ENCODE measurements around the gene TMED3. TPM values are rescaled to one million over a fixed set of nuclear protein-coding genes. Genes with fewer than 3 reads are reported as not detected.

Gene TMED3
- polyA plus RNA-seq (2013, experiment 1 of 2; ENCODE audit: insufficient read length): 135 TPM
- 130 TPM for polyA plus RNA-seq (2013, experiment 2 of 2; ENCODE audit: insufficient read length)

- peak; percentile 93 for DNase-seq
Measured at GRCh38 chr15:79310985-79311900, at the start of gene TMED3. TSS of gene TMED3 (plus strand) at chr15:79311112. CDS start at chr15:79311250, 138 bp downstream.

DNA sequence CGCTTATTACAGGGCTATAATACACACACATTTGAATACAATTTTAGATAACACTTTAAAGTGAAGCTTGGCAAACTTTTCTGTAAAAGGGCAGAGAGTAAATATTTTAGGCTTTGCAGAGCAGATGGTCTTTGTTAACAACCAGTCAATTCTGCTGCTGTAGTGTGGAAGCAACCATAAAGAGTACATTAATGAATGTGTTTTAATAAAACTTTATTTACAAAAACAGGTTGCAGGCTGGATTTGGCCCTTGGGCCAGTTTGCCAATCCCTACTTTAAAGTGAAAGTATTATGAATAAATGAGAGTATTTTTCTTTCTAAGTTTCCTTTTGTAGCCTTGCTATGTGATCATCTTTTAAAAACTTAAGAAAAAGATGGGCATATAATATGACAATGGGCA lies 49.1 kb upstream of the TMED3 start:
- DNase-seq: no peak

GRCh38 chr15:79265167-79265566 lies 45.7 kb upstream of the TMED3 start:
- DNase-seq: no peak

DNA sequence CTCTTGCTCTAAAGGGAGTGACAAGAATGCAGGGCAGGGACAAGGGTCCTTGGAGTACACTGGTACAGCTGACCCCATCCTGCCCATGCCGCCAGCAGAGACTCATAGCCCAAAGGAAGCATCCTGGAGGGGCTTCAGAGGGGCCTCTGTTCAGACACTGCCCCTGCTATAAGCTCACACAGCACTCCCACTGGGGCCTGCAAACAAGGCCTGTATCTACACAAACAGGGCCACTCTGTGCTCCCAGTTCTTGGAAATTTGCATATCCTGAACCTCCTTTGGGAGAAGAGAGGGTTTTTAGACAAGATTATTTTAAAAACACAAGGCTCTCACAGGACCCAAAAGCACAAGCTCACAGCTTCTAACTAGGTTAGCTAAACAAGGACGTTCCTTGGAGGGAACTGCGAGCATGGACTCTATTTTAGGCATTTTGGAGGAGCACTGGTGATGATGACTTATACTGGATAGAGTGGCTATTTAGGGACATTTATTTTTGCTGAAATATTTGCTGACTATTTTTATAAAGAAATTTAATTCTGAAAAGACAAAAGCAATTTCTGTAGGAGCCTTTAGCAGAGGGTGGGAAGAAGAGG lies 44.8 kb upstream of the TMED3 start:
- no peak for DNase-seq

GRCh38 chr15:79282371-79283251 lies 28.3 kb upstream of the TMED3 start, which contains the start of gene ANKRD34C:
TSS of gene ANKRD34C (plus strand) at chr15:79282722. CDS start at chr15:79293285, 10,563 bp downstream.
- no peak for DNase-seq

DNA sequence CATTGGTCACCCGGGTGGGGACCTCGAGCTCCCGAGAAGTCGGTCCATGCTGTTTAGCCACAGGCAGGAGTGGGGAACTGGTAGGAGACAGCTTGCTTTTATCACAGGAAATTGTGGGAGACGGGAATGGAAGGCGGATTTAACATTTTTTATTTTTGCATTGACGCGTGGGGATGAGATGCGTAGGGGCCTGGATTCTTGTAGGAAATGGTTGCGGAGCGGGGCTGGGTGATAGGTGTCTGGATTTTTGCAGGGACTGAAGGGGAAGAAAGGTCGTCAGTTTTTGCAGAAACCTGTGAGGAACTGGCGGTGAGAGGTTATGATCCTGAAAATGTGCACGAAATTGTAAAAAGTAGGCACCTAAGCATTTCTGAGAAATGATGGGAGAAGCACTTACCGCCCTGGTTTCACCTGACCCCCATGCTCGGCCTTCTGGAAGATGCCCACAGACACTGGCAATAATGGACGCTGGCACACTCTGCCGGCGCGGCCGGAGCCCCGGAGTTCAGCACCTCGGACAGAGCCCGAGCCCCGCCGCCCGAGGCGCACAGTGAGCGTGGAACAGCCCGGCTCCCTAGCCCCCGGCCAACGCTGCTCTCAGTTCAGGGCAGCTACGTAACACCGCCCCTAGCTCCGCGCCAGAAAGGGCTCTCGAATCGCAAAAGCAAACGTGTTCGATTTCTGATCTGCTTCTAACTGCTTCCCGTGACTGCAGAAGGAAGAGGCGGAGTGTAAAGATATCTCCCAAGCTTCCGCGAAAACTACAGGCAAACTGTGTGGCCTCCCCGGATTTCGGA lies 27.5 kb upstream of the TMED3 start:
- peak; percentile 50 for DNase-seq

GRCh38 chr15:79290642-79291275 lies 20.2 kb upstream of the TMED3 start:
- no peak for DNase-seq

DNA sequence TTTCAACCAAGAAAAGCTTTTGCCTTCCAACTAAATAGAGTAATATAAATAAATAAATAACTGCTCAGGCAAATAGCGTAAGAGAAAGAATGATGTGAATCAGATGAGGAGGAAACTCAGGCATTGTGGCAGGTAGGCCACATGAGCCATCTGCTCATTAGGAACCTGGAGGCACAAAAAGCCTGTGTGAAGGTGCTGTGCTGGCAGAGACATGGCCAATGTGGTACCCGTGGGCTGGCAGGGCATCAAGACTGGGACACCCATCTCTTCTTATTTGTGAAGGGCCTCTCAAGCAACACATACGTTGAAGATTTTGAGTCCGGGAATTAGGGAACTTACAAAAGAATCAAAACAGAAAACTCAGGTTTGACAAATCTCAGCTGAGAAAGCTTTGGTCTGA lies 18.9 kb upstream of the TMED3 start:
- DNase-seq: no peak

- DNase-seq: no peak
Measured at GRCh38 chr15:79294075-79294474, 16.8 kb upstream of the TMED3 start.

- no peak for DNase-seq
Measured at GRCh38 chr15:79296583-79296982, 14.3 kb upstream of the TMED3 start.

DNA sequence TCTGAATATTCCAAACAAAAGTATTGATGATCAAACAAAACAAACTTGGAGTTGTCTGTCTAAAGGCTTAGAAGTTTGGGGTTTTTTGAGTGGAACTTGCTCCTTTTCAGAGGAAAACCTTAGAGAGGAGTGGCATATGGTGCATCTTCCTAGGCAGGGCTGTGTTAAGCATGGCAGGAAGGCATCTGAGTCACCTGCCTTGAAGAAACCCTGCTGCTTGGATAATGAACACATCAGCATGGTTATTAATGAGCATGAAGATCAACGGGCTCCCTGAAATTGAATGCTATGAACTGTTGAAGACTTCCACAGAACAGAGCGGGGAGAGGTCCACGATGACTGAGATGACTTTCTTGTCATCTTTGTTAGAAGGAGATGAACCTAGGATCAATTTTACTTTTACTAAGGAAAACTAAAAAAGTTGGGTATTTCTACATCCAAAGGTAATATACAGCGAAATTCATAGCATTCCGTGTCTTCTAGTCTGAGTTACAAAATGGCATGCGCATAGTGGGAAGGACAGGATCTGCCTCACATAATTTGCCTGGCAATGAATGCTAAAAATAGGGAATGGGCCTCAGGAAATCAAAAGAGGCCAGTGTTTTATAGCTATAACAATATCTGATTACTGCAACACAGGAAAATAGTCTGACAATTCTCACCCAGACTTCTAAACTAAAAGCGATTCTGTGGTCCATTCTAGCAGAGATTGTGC lies 11.6 kb upstream of the TMED3 start:
- DNase-seq: no peak

- DNase-seq: no peak
Measured at GRCh38 chr15:79299841-79300235, 11.1 kb upstream of the TMED3 start.

GRCh38 chr15:79307251-79307650 lies 3.7 kb upstream of the TMED3 start:
- no peak for DNase-seq

GRCh38 chr15:79308874-79309273 lies 2.0 kb upstream of the TMED3 start:
- DNase-seq: no peak

GRCh38 chr15:79310612-79310984 lies 314 bp upstream of the TMED3 start:
- no peak for DNase-seq

DNA sequence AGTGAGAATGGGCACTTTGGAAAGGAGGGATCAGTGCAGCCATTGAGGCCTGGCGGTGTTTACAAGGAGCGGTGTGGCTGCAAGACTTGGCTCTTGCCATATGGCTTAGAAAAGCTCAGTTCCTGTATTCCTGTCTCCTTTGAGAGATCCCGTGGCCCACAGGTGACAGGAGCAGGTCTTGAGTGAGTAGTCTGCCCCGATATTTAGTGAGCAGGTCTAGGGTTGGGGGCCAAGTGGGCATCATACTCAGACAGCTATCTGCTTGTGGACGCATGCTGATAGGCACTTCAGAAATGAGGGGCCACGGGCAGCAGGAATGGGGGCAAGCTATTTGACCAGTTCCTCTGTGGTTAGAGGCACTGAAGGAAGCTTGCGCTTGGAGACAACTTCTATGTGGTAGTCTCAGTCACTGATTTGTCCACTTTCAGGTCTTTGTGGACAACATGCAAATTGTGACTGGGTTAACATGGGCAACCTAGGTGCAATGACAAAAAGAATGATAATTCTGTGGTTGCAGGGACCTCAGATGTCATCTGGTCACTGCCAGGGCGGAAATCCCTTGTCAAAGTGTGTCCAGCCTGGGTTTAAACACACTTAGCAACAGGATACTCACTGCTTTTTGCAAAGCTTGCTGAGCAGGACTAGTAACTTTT lies 1.1 kb downstream of the TMED3 start:
- DNase-seq: no peak

DNA sequence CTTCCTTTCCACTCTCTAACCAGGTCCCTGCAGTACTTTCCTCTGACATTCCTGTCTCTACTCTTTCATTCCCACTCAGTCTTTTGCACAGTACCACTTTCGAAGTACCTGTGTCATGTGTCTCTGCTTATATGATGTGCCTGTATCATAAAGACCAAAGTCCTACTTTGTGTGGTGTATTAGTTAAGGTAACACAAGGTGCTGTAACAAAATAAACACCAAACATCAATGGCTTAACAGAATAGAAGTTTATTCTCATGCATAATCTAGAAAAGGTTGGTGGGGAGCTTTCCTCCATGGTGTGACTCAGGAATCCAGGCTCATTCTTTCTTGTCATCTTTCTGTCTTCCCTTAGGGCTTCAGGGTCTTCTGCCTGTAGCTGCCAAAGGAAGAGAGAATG lies 3.3 kb downstream of the TMED3 start:
- no peak for DNase-seq

DNA sequence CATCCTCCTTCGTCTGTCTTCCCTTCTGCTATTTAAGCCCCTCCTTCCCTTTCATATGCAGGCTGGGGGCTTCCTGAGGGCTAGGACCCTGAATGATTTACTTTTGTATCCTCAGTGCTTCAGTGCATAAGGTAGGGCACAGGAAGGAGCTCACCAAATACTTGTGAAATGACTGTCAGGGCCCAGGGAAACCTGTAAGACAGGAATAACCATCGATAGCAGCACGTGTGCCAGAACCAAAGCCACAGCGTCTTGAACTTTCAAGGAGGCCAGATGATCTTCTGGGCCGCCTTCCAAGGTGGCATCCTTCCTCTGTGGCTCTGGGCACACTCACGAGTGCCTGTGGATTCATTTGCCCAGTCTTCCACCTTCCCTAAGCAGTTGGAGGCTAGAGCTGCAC lies 3.9 kb downstream of the TMED3 start:
- DNase-seq: no peak

DNA sequence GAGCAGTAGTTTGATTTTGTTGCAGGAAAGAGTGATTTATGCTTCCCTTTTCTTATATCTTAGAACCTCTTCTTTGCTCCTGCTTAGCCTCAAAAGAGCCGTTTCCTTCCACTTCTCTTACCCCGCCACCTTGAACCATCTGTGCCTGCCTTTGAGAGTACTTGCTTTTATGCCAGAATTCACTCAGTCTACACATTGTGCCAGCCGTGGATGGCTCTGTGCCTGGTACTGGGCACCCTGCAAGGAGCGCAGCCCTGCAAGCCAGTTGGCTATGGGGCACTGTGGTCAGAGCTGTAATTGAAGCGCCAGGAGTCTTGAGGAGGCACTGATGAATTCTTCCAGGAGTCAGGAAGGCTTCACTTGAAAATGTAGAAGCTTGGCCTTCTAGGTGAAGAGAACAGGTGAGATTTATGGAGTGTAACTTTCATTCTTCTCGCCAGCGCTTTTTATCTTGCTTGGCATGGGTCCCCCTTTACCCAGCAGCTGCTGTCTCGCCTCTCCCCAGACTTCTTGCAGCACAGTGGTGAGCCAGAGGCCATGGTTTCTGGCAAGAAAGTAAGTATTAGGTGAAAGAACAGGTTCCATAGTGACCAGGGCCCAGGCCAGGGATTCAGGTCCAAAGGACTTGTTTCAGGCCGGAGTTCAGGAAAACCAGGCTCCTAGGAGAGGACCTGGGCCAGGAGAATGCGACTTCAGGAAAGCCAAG lies 4.9 kb downstream of the TMED3 start:
- no peak for DNase-seq

GRCh38 chr15:79316864-79317263 lies 6.0 kb downstream of the TMED3 start:
- DNase-seq: no peak

All from fibroblast of skin of scalp (primary cell).